Measurements from ENCODE around the gene ADAM33. TPM values are rescaled to one million over a fixed set of nuclear protein-coding genes. Genes with fewer than 3 reads are reported as not detected.

The ADAM33 gene
- total RNA-seq, 1 experiment from 2014 or later = not detected

DNA sequence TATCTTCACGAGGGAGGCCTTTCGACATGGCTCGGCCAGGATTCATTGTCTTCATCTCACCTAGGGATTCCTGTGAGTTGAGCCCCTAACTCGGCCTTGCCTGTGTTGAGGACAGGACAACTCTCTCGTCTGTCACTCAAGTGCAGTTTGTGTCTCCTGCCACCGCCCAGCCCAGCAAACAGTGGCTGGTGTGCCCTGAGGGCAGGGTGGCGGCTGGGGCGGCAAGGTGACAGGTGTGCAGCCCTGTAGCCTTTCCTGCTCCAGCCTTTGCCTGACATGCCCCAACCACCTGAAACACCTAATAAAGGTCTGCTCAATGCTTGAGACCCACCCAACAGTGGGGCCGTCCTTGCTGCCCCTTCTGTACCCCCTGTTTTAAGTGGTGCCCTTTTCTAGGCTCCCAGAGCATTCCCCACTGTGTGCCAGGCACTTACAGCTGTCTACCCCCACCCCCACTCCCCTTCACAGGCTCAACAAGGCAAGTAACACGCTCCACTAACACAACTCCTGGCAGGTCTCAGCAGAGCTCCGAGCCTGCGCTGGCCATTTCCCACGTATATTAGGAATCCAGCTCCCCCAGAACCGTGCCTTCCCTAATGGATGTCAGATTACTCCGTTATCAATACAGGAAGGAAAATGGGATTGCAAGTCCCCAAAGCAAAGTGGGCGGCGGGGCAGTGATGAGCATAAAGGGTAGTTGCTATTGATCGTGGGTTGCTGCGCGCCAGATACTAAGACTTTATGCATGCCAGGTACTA is 36.3 kb downstream of the ADAM33 start:
- in situ Hi-C loops (cut with HindIII; ENCODE audit: low pct_unique_long_range_greater_than_20kb, low sequenced_read_pairs) = no loop called here
- DNase-seq (ENCODE audit: low read depth, low spot score) = no peak

DNA sequence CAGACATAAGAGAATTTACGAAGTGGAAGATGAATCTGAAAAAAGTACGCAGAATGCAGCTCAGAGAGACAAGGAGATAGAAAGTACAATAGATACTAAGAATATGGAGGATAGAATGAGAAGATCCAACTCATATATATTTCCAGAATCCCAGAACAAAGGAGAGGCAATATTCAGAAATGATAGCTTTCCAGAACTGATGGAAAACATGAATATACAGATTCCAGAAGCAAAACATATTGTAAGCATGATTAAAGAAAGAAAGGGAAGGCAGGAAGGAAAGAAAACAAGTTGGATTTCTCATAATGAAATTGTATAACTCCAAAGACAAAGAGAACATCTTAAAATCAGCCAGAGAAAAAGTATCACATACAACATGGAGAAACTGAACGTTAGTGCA is 41.6 kb downstream of the ADAM33 start:
- no peak for DNase-seq (ENCODE audit: low read depth, low spot score)
- in situ Hi-C loops (cut with HindIII; ENCODE audit: low pct_unique_long_range_greater_than_20kb, low sequenced_read_pairs) = no loop called here

DNA sequence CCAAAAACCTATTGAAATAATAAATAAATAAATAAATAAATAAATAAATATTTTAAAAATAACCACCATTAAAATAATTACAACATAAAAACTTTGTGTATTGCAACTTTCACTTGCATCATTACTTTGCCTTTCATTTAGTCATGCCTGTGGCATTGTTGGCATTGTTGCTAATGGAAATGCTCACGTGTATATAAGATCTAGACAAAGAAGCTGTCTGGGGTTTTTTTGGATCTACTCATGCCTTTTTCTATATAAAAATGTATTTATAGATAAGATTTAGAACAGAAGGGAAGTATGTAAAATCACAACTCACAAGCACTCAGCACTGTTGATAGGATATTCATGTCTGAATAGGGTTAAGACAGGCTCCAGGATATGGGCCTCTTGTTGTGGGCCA is 46.5 kb downstream of the ADAM33 start:
- no peak for DNase-seq (ENCODE audit: low read depth, low spot score)
- in situ Hi-C loops (cut with HindIII; ENCODE audit: low pct_unique_long_range_greater_than_20kb, low sequenced_read_pairs) = no loop called here

DNA sequence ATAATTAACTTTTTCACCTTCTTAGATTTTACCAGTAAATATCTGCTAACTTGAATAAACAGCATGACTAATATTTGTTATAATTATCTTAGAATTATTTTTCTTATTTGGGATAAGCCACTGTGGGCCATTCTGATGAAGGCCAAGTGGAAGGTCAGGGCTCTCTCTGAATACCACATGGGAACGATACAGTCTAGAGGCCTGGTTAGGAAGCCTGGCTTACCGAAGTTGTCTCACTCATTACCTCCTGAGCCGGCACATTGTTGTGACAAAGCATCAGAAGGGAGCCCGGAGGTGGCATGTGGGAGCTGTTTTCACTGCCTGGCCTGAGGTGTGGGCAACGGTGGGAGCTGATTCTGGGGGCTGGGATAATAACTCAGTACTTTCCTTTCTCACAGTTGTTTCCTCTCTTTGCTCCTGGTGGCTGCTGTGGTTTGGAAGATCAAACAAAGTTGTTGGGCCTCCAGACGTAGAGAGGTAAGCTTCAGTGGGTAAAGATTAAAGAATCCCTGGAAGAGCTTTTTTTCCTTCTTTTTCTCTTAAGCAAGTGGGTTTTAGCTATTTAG is 47.8 kb downstream of the ADAM33 start:
- in situ Hi-C loops (cut with HindIII; ENCODE audit: low pct_unique_long_range_greater_than_20kb, low sequenced_read_pairs) = no loop called here
- no peak for DNase-seq (ENCODE audit: low read depth, low spot score)

DNA sequence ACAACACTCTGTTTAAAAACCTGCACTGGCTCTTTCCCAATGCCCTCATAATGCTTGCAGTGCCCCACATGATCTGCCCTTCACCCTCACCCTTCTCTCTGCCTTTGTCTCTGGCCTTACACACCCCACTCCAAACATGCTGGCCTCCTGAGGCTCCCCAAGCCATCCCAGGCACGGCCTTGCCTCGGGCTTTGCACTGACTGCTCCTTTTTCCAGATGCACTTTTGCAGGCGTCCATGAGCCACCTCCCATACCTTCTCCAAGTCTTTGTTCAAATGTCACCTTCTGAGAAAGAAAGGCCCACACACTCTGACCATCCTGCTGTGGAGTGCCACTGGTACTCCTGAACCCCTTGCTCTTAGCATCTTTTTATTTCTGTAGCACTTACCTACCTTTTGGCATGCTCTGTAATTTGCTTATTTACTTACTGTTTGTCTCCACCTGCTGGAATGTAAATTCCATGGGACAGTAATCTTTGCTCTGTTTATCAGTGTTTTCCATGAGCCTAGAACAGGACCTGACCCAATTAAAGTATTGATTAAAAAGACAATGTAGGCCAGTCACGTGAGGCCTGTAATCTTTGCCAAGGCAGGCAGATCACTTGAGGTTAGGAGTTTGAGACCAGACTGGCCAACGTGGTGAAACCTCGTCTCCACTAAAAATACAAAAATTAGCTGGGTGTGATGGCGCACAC is 49.4 kb downstream of the ADAM33 start:
- in situ Hi-C loops (cut with HindIII; ENCODE audit: low pct_unique_long_range_greater_than_20kb, low sequenced_read_pairs) = no loop called here
- peak; percentile 14 for DNase-seq (ENCODE audit: low read depth, low spot score)

DNA sequence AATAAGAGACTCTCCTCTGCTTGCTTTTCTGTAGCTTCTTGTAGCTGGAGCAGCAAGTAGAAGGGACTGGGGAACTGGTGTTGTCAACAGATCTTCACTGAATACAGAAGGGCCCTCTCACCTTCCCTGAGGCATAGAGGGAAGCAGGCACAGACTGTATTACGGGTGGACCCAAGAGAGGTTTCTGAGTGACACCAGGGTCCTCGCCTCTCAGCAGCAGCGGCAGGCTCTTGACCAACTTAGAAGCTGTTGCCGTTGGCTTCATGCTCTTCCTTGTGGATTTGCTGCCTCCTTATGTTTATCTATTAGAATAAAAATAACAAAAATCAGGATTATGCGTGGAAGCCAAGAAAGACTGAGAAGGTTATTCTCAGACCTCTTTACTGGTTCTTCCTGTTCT is 50.3 kb downstream of the ADAM33 start:
- in situ Hi-C loops (cut with HindIII; ENCODE audit: low pct_unique_long_range_greater_than_20kb, low sequenced_read_pairs) = no loop called here
- no peak for DNase-seq (ENCODE audit: low read depth, low spot score)

DNA sequence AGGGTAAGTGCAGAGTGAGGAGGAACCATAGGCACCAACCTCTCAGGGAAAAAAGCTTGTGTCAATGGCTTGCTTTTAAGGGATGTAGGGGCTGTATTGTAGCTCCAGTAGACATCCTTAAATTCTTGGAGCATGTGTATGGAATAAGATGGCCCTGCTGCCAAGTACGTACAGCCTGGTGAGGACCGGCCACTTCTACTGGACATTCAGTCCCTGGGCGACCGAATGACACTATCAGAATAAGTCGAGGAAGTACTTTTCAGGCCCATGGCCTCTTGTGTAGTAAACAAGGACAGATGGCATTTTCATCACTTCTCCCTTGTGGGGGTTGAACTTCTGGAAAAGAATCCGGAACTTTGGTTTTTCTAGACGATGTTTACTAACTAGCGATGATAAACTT is 51.4 kb downstream of the ADAM33 start:
- in situ Hi-C loops (cut with HindIII; ENCODE audit: low pct_unique_long_range_greater_than_20kb, low sequenced_read_pairs) = no loop called here
- DNase-seq (ENCODE audit: low read depth, low spot score) = no peak

DNA sequence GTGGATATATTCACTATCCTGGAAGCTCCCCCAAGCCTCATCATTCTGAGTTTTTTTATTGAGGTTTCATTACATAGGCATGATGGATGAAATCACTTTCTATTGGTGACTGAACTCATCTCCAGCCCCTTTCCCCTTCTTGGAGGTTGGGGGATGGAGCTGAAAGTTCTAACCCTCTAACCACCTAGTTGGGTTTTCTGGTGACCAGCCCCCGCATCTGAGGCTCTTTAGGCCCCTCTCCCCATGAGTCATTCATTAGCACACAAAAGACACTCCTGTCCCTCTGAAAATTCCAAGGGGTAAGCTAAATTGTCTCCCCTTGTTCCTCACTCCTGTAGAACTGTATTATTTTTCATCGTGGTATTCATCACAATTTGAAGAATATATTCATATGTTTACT is 51.9 kb downstream of the ADAM33 start:
- in situ Hi-C loops (cut with HindIII; ENCODE audit: low pct_unique_long_range_greater_than_20kb, low sequenced_read_pairs) = no loop called here
- DNase-seq (ENCODE audit: low read depth, low spot score) = no peak

DNA sequence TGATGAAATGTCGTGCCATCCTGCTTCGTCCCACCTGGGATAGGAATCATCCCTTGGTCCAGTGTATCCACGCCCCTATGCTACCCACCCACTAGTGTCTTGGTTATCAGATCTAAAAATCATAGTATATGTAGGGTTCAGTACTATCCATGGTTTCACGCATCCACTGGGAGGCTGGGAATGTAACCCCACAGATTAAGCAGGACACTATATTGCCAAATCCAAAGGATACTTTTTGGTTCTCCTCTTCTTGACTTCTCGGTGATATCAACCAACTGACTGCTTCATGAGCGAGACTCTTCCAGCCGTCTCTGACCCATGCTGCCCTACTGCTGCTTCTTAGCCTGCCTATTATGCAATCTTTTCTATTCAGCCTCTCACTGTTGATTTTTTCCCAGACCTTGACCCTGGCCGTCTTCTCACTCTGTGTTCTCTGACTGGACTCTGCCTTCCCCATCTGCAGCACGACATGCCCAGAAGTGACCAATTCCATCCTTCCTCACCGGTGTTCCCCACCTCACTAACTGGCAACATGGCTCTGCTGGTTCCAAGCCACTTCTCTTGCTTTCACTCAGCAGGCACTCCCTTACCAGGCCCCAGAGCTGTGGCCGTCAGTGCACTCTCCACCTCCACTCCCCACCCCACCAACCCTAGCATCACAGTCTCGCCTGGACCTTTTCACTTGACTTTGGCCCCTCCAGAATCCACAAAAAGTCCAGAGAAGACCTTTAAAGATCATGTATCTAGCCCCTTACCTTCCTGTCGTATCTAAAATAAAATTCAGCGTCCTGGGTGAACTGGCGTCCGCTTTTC is 53.1 kb downstream of the ADAM33 start:
- DNase-seq (ENCODE audit: low read depth, low spot score) = no peak
- in situ Hi-C loops (cut with HindIII; ENCODE audit: low pct_unique_long_range_greater_than_20kb, low sequenced_read_pairs) = no loop called here

DNA sequence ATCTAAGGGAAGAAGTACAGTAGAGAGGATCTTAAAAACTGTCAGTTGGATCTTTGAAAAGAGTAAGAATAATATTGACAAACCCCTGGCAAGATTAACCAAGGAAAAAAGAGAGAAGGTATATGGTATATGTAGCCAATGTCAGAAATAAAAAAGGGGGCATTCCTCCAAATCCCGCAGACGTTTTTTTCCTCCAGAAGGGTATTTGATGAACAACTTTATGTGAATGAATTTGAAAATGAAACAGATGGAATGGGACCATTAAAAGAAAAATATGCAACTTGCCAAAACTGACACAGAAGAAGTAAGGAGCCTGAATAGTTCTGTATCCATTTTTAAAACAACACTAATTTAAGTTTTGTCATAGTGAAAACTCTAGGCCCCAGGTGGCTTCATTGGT is 54.3 kb downstream of the ADAM33 start:
- in situ Hi-C loops (cut with HindIII; ENCODE audit: low pct_unique_long_range_greater_than_20kb, low sequenced_read_pairs) = no loop called here

DNA sequence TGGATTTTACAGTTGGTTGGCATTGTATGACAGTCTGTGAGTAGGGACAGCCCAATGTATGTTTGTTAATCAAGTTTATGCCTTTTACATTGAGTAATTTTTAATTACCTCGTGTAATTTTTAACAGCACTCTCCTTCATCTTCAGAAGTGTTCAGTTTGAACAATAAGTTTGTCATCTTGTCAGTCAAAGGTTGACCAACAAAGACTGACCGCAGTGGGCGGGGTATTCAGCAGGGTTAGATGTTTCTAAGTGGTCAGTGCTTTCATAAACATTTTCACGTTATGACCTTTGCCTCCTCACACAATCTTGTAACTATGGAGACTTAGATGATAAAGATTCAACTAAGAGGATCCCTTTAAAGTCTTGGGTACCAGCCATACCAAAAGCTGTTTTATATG is 59.4 kb downstream of the ADAM33 start:
- DNase-seq (ENCODE audit: low read depth, low spot score) = no peak
- in situ Hi-C loops (cut with HindIII; ENCODE audit: low pct_unique_long_range_greater_than_20kb, low sequenced_read_pairs) = no loop called here

More for the DNA sequence above, 54.3 kb downstream of the ADAM33 start:
- DNase-seq (ENCODE audit: low read depth, low spot score) = no peak

DNA sequence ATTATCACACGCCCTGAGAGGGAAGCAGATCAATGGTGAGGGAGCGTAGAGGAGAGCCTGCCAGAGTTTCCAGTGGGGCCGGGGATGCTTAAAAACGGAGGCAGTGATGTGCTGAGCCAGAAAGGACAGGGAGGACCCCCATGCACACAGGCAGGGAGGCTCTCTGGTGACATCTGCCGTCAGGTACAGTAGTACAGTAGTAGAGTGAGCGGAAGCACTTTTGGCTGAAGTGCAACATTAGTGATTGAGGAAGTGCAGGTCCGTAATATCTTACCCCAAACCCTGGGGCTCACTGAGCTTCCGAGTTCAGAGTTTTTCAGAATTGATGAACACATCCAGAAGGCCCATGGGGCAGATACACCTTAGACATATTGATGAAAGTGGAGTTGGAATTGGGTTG is 60.7 kb downstream of the ADAM33 start:
- no peak for DNase-seq (ENCODE audit: low read depth, low spot score)
- in situ Hi-C loops (cut with HindIII; ENCODE audit: low pct_unique_long_range_greater_than_20kb, low sequenced_read_pairs) = no loop called here

Other genes starting within 250 kb of the ADAM33 start
- 53.6 and 54.1 TPM in 2 replicates for gene ATRN, start 211.0 kb downstream of the ADAM33 start, total RNA-seq (2014; rRNA removed; shearing (Covaris generic))
- gene GFRA4, start 18.6 kb downstream of the ADAM33 start, total RNA-seq (2014; rRNA removed; shearing (Covaris generic)) = not detected in 2 replicates
- gene SIGLEC1, start 30.6 kb upstream of the ADAM33 start, total RNA-seq (2014; rRNA removed; shearing (Covaris generic)) = not detected in 2 replicates
- 0.21 TPM in 1 of 2 replicates, not detected in the other for gene HSPA12B, start 50.7 kb upstream of the ADAM33 start, total RNA-seq (2014; rRNA removed; shearing (Covaris generic))
- 63.5 and 69.7 TPM in 2 replicates for gene ADISSP, start 85.7 kb upstream of the ADAM33 start, total RNA-seq (2014; rRNA removed; shearing (Covaris generic))
- gene SPEF1, start 99.4 kb upstream of the ADAM33 start, total RNA-seq (2014; rRNA removed; shearing (Covaris generic)) = 0.40 TPM in 1 of 2 replicates, not detected in the other
- gene CENPB, start 104.7 kb upstream of the ADAM33 start, total RNA-seq (2014; rRNA removed; shearing (Covaris generic)) = 107 and 115 TPM in 2 replicates
- gene CDC25B, start 114.3 kb upstream of the ADAM33 start, total RNA-seq (2014; rRNA removed; shearing (Covaris generic)) = 60.7 and 67.1 TPM in 2 replicates
- gene AP5S1, start 138.5 kb upstream of the ADAM33 start, total RNA-seq (2014; rRNA removed; shearing (Covaris generic)) = 27.0 and 29.2 TPM in 2 replicates
- 23.9 and 27.0 TPM in 2 replicates for gene MAVS, start 164.8 kb upstream of the ADAM33 start, total RNA-seq (2014; rRNA removed; shearing (Covaris generic))
- gene PANK2, start 207.4 kb upstream of the ADAM33 start, total RNA-seq (2014; rRNA removed; shearing (Covaris generic)) = 62.8 and 63.7 TPM in 2 replicates